ENCODE data around the gene ASB2. TPM values are rescaled to one million over a fixed set of nuclear protein-coding genes. Genes with fewer than 3 reads are reported as not detected.
A peak's percentile ranks its signal among the peaks of the same experiment; 100 is the strongest.

The ASB2 gene
- total RNA-seq, 2 experiments from 2014 or later: 21.3 to 24.0 TPM

- H3K27ac Mint-ChIP-seq: no peak overlapping the region
- H3K4me1 Mint-ChIP-seq: peaks cover 8% of the 10 kb centered on the region
- ATAC-seq (ENCODE audit: low read depth) (no peak), DNase-seq (no peak)
- H3K4me3 Mint-ChIP-seq: no peak overlapping the region
- POLR2A ChIA-PET: interaction anchor here (0.9 to 1.1 kb wide), 3 partner anchors 10 to 28 kb away, joined by 3 to 4 read pairs (median 3); no protein-coding TSS in a partner anchor
- peaks cover 3% of the 10 kb centered on the region for H3K36me3 Mint-ChIP-seq
- no peaks in the 10 kb centered on the region for H3K27me3 Mint-ChIP-seq
- no peaks in the 10 kb centered on the region for H3K9me3 Mint-ChIP-seq
Observed at GRCh38 chr14:93943052-93943451, 33.3 kb downstream of the ASB2 start.

GRCh38 chr14:93941293-93941910 is 35.0 kb downstream of the ASB2 start:
- H3K9me3 Mint-ChIP-seq: no peaks in the 10 kb centered on the region
- no peaks in the 10 kb centered on the region for H3K27me3 Mint-ChIP-seq
- H3K27ac Mint-ChIP-seq: peak overlapping the region; percentile 67
- peaks cover 8% of the 10 kb centered on the region for H3K4me1 Mint-ChIP-seq
- no peak overlapping the region for H3K4me3 Mint-ChIP-seq
- peaks cover 9% of the 10 kb centered on the region for H3K36me3 Mint-ChIP-seq
- no peak for ATAC-seq (ENCODE audit: low read depth)
- no peak for DNase-seq
- POLR2A ChIA-PET: interaction anchor here (2.3 to 3.1 kb wide), 3 partner anchors 19 to 59 kb away, joined by 12 to 54 read pairs (median 15); no protein-coding TSS in a partner anchor

- Mint-ChIP-seq H3K36me3 (peaks cover 9% of the 10 kb centered on the region), H3K27ac (peak overlapping the region; percentile 67), H3K4me1 (peaks cover 8% of the 10 kb centered on the region), H3K4me3 (peak overlapping the region; percentile 8), H3K9me3 (no peaks in the 10 kb centered on the region), H3K27me3 (no peaks in the 10 kb centered on the region)
- POLR2A ChIA-PET: interaction anchor here (1.0 to 3.1 kb wide), 11 partner anchors 12 to 96 kb away, joined by 3 to 54 read pairs (median 9); partner anchors contain the start of gene ASB2
- ATAC-seq (ENCODE audit: low read depth) (no peak), DNase-seq (no peak)
Observed at GRCh38 chr14:93940437-93940836, 35.9 kb downstream of the ASB2 start.

- Mint-ChIP-seq H3K27me3 (no peaks in the 10 kb centered on the region), H3K27ac (peak overlapping the region; percentile 75), H3K36me3 (peaks cover 10% of the 10 kb centered on the region), H3K9me3 (no peaks in the 10 kb centered on the region), H3K4me1 (peaks cover 8% of the 10 kb centered on the region), H3K4me3 (peak overlapping the region; percentile 64)
- ATAC-seq (ENCODE audit: low read depth) (peak; percentile 95), DNase-seq (peak; percentile 98)
- POLR2A ChIA-PET: interaction anchor here (0.8 to 3.1 kb wide), 16 partner anchors 13 to 118 kb away, joined by 3 to 54 read pairs (median 6); partner anchors contain the start of genes ASB2 and OTUB2
Observed at GRCh38 chr14:93939304-93940229, 36.8 kb downstream of the ASB2 start.

GRCh38 chr14:93938751-93939303 is 37.5 kb downstream of the ASB2 start:
- DNase-seq: no peak
- ATAC-seq (ENCODE audit: low read depth): no peak
- POLR2A ChIA-PET: interaction anchor here (1.6 to 3.1 kb wide), 7 partner anchors 25 to 118 kb away, joined by 6 to 54 read pairs (median 12); partner anchors contain the start of genes ASB2 and OTUB2
- peaks cover 8% of the 10 kb centered on the region for H3K4me1 Mint-ChIP-seq
- H3K4me3 Mint-ChIP-seq: peak overlapping the region; percentile 64
- H3K27me3 Mint-ChIP-seq: no peaks in the 10 kb centered on the region
- H3K27ac Mint-ChIP-seq: no peak overlapping the region
- H3K9me3 Mint-ChIP-seq: no peaks in the 10 kb centered on the region
- H3K36me3 Mint-ChIP-seq: peaks cover 10% of the 10 kb centered on the region

- H3K9me3 Mint-ChIP-seq: no peaks in the 10 kb centered on the region
- H3K27ac Mint-ChIP-seq: no peak overlapping the region
- peaks cover 10% of the 10 kb centered on the region for H3K36me3 Mint-ChIP-seq
- no peak for ATAC-seq (ENCODE audit: low read depth)
- H3K4me3 Mint-ChIP-seq: no peak overlapping the region
- POLR2A ChIA-PET: interaction anchor here (1.7 kb wide), 1 partner anchor 33 kb away, joined by 6 read pairs; no protein-coding TSS in a partner anchor
- DNase-seq: no peak
- H3K27me3 Mint-ChIP-seq: no peaks in the 10 kb centered on the region
- H3K4me1 Mint-ChIP-seq: peaks cover 8% of the 10 kb centered on the region
Observed at GRCh38 chr14:93937519-93937918, 38.9 kb downstream of the ASB2 start.

GRCh38 chr14:93936926-93937325 is 39.4 kb downstream of the ASB2 start:
- no peaks in the 10 kb centered on the region for H3K9me3 Mint-ChIP-seq
- no peaks in the 10 kb centered on the region for H3K27me3 Mint-ChIP-seq
- POLR2A ChIA-PET: interaction anchor here (1.7 kb wide), 2 partner anchors 18 to 34 kb away, joined by 4 to 6 read pairs; no protein-coding TSS in a partner anchor
- no peak overlapping the region for H3K4me3 Mint-ChIP-seq
- no peak for DNase-seq
- no peak overlapping the region for H3K27ac Mint-ChIP-seq
- peaks cover 8% of the 10 kb centered on the region for H3K4me1 Mint-ChIP-seq
- peaks cover 10% of the 10 kb centered on the region for H3K36me3 Mint-ChIP-seq
- no peak for ATAC-seq (ENCODE audit: low read depth)

GRCh38 chr14:93936245-93936644 is 40.1 kb downstream of the ASB2 start:
- Mint-ChIP-seq H3K4me1 (peaks cover 8% of the 10 kb centered on the region), H3K27ac (no peak overlapping the region), H3K27me3 (no peaks in the 10 kb centered on the region), H3K4me3 (no peak overlapping the region), H3K36me3 (peaks cover 10% of the 10 kb centered on the region), H3K9me3 (no peaks in the 10 kb centered on the region)
- no peak for DNase-seq
- no peak for ATAC-seq (ENCODE audit: low read depth)
- POLR2A ChIA-PET: interaction anchor here (1.7 kb wide), 2 partner anchors 19 to 34 kb away, joined by 4 to 6 read pairs; no protein-coding TSS in a partner anchor

- H3K36me3 Mint-ChIP-seq: peaks cover 7% of the 10 kb centered on the region
Observed at GRCh38 chr14:93935213-93935612, 41.2 kb downstream of the ASB2 start.

GRCh38 chr14:93932642-93933041 is 43.7 kb downstream of the ASB2 start:
- DNase-seq (no peak), ATAC-seq (ENCODE audit: low read depth) (no peak)
- POLR2A ChIA-PET: interaction anchor here (0.7 kb wide), 1 partner anchor 155 kb away, joined by 4 read pairs; no protein-coding TSS in a partner anchor
- H3K27ac Mint-ChIP-seq: no peak overlapping the region
- no peaks in the 10 kb centered on the region for H3K4me1 Mint-ChIP-seq
- no peaks in the 10 kb centered on the region for H3K9me3 Mint-ChIP-seq
- no peak overlapping the region for H3K4me3 Mint-ChIP-seq
- H3K27me3 Mint-ChIP-seq: no peaks in the 10 kb centered on the region
- peaks cover 4% of the 10 kb centered on the region for H3K36me3 Mint-ChIP-seq

More at GRCh38 chr14:93935213-93935612, 41.2 kb downstream of the ASB2 start:
- Mint-ChIP-seq H3K27me3 (no peaks in the 10 kb centered on the region), H3K4me1 (peaks cover 3% of the 10 kb centered on the region), H3K9me3 (no peaks in the 10 kb centered on the region), H3K27ac (no peak overlapping the region), H3K4me3 (no peak overlapping the region)
- POLR2A ChIA-PET: interaction anchor here (1.7 kb wide), 1 partner anchor 20 kb away, joined by 4 read pairs; no protein-coding TSS in a partner anchor
- ATAC-seq (ENCODE audit: low read depth) (no peak), DNase-seq (no peak)

GRCh38 chr14:93930989-93931307 is 45.4 kb downstream of the ASB2 start:
- H3K27ac Mint-ChIP-seq: no peak overlapping the region
- no peak overlapping the region for H3K4me3 Mint-ChIP-seq
- H3K9me3 Mint-ChIP-seq: no peaks in the 10 kb centered on the region
- peaks cover 1% of the 10 kb centered on the region for H3K36me3 Mint-ChIP-seq
- no peak for ATAC-seq (ENCODE audit: low read depth)
- POLR2A ChIA-PET: no interaction called here
- no peaks in the 10 kb centered on the region for H3K4me1 Mint-ChIP-seq
- DNase-seq: no peak
- H3K27me3 Mint-ChIP-seq: no peaks in the 10 kb centered on the region

GRCh38 chr14:93930296-93930988 is 45.9 kb downstream of the ASB2 start:
- Mint-ChIP-seq H3K9me3 (no peaks in the 10 kb centered on the region), H3K4me3 (no peak overlapping the region), H3K4me1 (no peaks in the 10 kb centered on the region), H3K36me3 (peaks cover 1% of the 10 kb centered on the region), H3K27me3 (no peaks in the 10 kb centered on the region), H3K27ac (no peak overlapping the region)
- no peak for ATAC-seq (ENCODE audit: low read depth)
- POLR2A ChIA-PET: no interaction called here
- no peak for DNase-seq
